ENCODE data around the gene MED19.

The MED19 gene

DNA sequence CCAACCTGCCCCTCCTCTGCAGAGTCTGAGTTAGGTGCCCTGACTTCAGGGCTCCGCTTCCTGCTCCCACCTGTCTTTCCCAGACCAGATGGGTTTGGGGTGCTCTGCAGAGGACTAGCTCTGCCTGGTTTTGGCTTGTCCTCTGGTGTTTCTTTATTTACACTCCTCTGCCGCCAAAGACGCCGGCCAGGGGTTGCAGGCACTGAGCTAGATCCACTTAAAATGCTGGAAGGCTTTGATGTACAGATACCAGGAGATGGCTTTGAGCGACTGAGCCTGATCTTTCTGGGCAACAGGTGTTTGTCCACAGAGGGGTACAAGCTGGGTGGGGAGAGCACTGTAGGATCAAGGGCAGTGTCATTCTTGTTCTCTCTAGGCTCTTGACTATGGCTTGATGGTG is 33.2 kb upstream of the MED19 start:
- H4K20me1 ChIP-seq (ENCODE audit: insufficient read depth, low read length), result no peaks in the 10 kb centered on the region
- no peaks in the 10 kb centered on the region for H3K9me3 ChIP-seq (ENCODE audit: low read length)
- H3F3A ChIP-seq (ENCODE audit: insufficient read depth, low read length), result no peaks in the 10 kb centered on the region
- H3K4me3 ChIP-seq (ENCODE audit: low read depth, low read length, poor library complexity, severe bottlenecking), result no peak overlapping the region
- H2AFZ ChIP-seq (ENCODE audit: low read length), result no peak overlapping the region
- no peak for TF ChIP-seq EZH2 (IDR thresholded peaks at IDR 0.05; ENCODE audit: borderline replicate concordance, low read length)
- TF ChIP-seq, protein P1, sequence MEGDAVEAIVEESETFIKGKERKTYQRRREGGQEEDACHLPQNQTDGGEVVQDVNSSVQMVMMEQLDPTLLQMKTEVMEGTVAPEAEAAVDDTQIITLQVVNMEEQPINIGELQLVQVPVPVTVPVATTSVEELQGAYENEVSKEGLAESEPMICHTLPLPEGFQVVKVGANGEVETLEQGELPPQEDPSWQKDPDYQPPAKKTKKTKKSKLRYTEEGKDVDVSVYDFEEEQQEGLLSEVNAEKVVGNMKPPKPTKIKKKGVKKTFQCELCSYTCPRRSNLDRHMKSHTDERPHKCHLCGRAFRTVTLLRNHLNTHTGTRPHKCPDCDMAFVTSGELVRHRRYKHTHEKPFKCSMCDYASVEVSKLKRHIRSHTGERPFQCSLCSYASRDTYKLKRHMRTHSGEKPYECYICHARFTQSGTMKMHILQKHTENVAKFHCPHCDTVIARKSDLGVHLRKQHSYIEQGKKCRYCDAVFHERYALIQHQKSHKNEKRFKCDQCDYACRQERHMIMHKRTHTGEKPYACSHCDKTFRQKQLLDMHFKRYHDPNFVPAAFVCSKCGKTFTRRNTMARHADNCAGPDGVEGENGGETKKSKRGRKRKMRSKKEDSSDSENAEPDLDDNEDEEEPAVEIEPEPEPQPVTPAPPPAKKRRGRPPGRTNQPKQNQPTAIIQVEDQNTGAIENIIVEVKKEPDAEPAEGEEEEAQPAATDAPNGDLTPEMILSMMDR (IDR thresholded peaks at IDR 0.05; ENCODE audit: low read length), result no peak
- H3K79me2 ChIP-seq (ENCODE audit: insufficient read depth, low read length), result peaks cover 12% of the 10 kb centered on the region
- H3K4me1 ChIP-seq (ENCODE audit: insufficient read depth, low read length, severe bottlenecking), result peaks cover 17% of the 10 kb centered on the region
- no peaks in the 10 kb centered on the region for H3K27me3 ChIP-seq (ENCODE audit: insufficient read depth, low read length)
- no peaks in the 10 kb centered on the region for H3K9me2 ChIP-seq (ENCODE audit: low read depth, low read length)
- H3K9ac ChIP-seq (ENCODE audit: low read length), result no peak overlapping the region
- no peak overlapping the region for H3K4me2 ChIP-seq (ENCODE audit: low read length)
- H3K27ac ChIP-seq (ENCODE audit: low read depth, low read length, poor library complexity, severe bottlenecking), result no peak overlapping the region
- H3K36me3 ChIP-seq (ENCODE audit: insufficient read depth, low read length), result peaks cover 51% of the 10 kb centered on the region

DNA sequence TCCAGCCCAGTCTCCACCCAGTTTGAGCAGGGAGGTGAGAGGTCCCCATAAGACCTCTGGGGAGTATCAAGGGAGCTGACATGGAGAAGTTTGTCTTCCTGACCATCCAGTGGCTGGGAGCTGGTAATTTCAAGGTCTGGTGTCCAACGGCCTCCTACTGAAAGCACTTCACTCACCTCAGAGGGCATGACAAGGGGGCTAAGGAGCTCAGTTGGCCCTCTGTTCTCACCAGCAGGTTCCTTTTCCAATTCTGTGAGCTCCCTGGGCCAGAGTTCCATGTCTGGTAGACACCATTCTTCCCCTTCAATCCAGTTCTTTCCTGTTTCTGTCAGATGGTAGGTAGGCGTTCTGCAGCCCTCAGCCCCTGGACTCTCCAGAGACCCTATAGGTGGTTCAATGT is 32.3 kb upstream of the MED19 start:
- H3K27me3 ChIP-seq (ENCODE audit: insufficient read depth, low read length), result no peaks in the 10 kb centered on the region
- no peak overlapping the region for H3K9ac ChIP-seq (ENCODE audit: low read length)
- H3K4me2 ChIP-seq (ENCODE audit: low read length), result no peak overlapping the region
- H3K9me3 ChIP-seq (ENCODE audit: low read length), result no peaks in the 10 kb centered on the region
- peaks cover 52% of the 10 kb centered on the region for H3K36me3 ChIP-seq (ENCODE audit: insufficient read depth, low read length)
- peaks cover 17% of the 10 kb centered on the region for H3K4me1 ChIP-seq (ENCODE audit: insufficient read depth, low read length, severe bottlenecking)
- TF ChIP-seq EZH2 (IDR thresholded peaks at IDR 0.05; ENCODE audit: borderline replicate concordance, low read length), result no peak
- TF ChIP-seq, protein P1 (IDR thresholded peaks at IDR 0.05; ENCODE audit: low read length), result no peak
- no peak overlapping the region for H3K4me3 ChIP-seq (ENCODE audit: low read depth, low read length, poor library complexity, severe bottlenecking)
- no peaks in the 10 kb centered on the region for H3F3A ChIP-seq (ENCODE audit: insufficient read depth, low read length)
- H3K9me2 ChIP-seq (ENCODE audit: low read depth, low read length), result no peaks in the 10 kb centered on the region
- no peaks in the 10 kb centered on the region for H4K20me1 ChIP-seq (ENCODE audit: insufficient read depth, low read length)
- H3K79me2 ChIP-seq (ENCODE audit: insufficient read depth, low read length), result peaks cover 12% of the 10 kb centered on the region
- H3K27ac ChIP-seq (ENCODE audit: low read depth, low read length, poor library complexity, severe bottlenecking), result no peak overlapping the region
- no peak overlapping the region for H2AFZ ChIP-seq (ENCODE audit: low read length)

- peak overlapping the region; percentile 89 for H3K4me2 ChIP-seq (ENCODE audit: low read length)
- peak overlapping the region; percentile 89 for H3K27ac ChIP-seq (ENCODE audit: low read depth, low read length, poor library complexity, severe bottlenecking)
- TF ChIP-seq, protein P1 (IDR thresholded peaks at IDR 0.05; ENCODE audit: low read length), result no peak
- TF ChIP-seq EZH2 (IDR thresholded peaks at IDR 0.05; ENCODE audit: borderline replicate concordance, low read length), result no peak
- H3K27me3 ChIP-seq (ENCODE audit: insufficient read depth, low read length), result no peaks in the 10 kb centered on the region
- peak overlapping the region; percentile 99 for H3K9ac ChIP-seq (ENCODE audit: low read length)
- no peaks in the 10 kb centered on the region for H3K9me3 ChIP-seq (ENCODE audit: low read length)
- H3F3A ChIP-seq (ENCODE audit: insufficient read depth, low read length), result no peaks in the 10 kb centered on the region
- peak overlapping the region; percentile 98 for H3K4me3 ChIP-seq (ENCODE audit: low read depth, low read length, poor library complexity, severe bottlenecking)
- H3K79me2 ChIP-seq (ENCODE audit: insufficient read depth, low read length), result peaks cover 12% of the 10 kb centered on the region
- H3K9me2 ChIP-seq (ENCODE audit: low read depth, low read length), result no peaks in the 10 kb centered on the region
- H3K4me1 ChIP-seq (ENCODE audit: insufficient read depth, low read length, severe bottlenecking), result peaks cover 17% of the 10 kb centered on the region
- H3K36me3 ChIP-seq (ENCODE audit: insufficient read depth, low read length), result peaks cover 72% of the 10 kb centered on the region
- no peak overlapping the region for H2AFZ ChIP-seq (ENCODE audit: low read length)
- no peaks in the 10 kb centered on the region for H4K20me1 ChIP-seq (ENCODE audit: insufficient read depth, low read length)
These were observed 30.1 kb upstream of the MED19 start for GRCh38 chr11:57742087-57742452.
